PC-3 (cell line): ENCODE data around the gene PPM1F. TPM values are rescaled to one million over a fixed set of nuclear protein-coding genes. Genes with fewer than 3 reads are reported as not detected.

ENCODE experiments used
- ATAC-seq: fragments of 200-7000 bp; cut with Tn5 transposase; 2 replicates; pipeline ENCODE4 v1.9.1; 2020; ENCODE audit warnings: mild to moderate bottlenecking, moderate library complexity
- BruUV-seq: library from RNA; stranded (reverse); fragments of 400-500 nt; replicated peaks from 2 replicates; lab custom pipeline; 2021; lab: Mats Ljungman, UMichigan
- CTCF ChIA-PET: fragments of 300-600 bp; sonication (Branson Sonifier 250); formaldehyde crosslinking; loops from one replicate; lab custom pipeline; 2022; ENCODE audit warnings: antibody characterized with exemption; lab: Charles Lee
- POLR2A ChIA-PET: fragments of 300-600 bp; sonication (Branson Sonifier 250); formaldehyde crosslinking; loops from one replicate; lab custom pipeline; 2022; ENCODE audit warnings: antibody characterized with exemption; ENCODE audit not compliant: unreplicated experiment; lab: Charles Lee
- DNase-seq: peaks from one replicate; pipeline ENCODE4 v3.0.0-alpha.2; 2015
- H2AFZ ChIP-seq: fragments of 300-600 bp; sonication (generic); 2 replicates; pipeline ENCODE4 v1.6.0; 2016; ENCODE audit warnings: antibody characterized with exemption, low read length
- H3F3A ChIP-seq: fragments of 300-600 bp; sonication (generic); one replicate; pipeline ENCODE4 v1.6.0; 2017; ENCODE audit warnings: antibody characterized with exemption, low read length, control low read depth, mild to moderate bottlenecking; ENCODE audit not compliant: unreplicated experiment
- H3K27ac ChIP-seq: fragments of 300-600 bp; sonication (generic); 2 replicates; pipeline ENCODE4 v1.5.1; 2016; ENCODE audit warnings: mild to moderate bottlenecking, low read length
- H3K27me3 ChIP-seq: fragments of 300-600 bp; sonication (generic); 2 replicates; pipeline ENCODE4 v1.6.1; 2016; ENCODE audit warnings: low read length, mixed read lengths
- H3K36me3 ChIP-seq: fragments of 300-600 bp; sonication (generic); 2 replicates; pipeline ENCODE4 v1.6.1; 2016; ENCODE audit warnings: low read depth, mixed run types, low read length, mixed read lengths
- H3K4me1 ChIP-seq: fragments of 300-600 bp; sonication (generic); 2 replicates; pipeline ENCODE4 v1.5.1; 2016; ENCODE audit warnings: low read length; ENCODE audit not compliant: insufficient read depth
- H3K4me2 ChIP-seq: fragments of 300-600 bp; sonication (generic); 2 replicates; pipeline ENCODE4 v1.6.0; 2016; ENCODE audit warnings: low read length
- H3K4me3 ChIP-seq: fragments of 300-600 bp; sonication (generic); 2 replicates; pipeline ENCODE4 v1.5.1; 2016; ENCODE audit warnings: mild to moderate bottlenecking, low read length, mixed read lengths
- H3K79me2 ChIP-seq: fragments of 300-600 bp; sonication (generic); 2 replicates; pipeline ENCODE4 v1.6.1; 2017; ENCODE audit warnings: low read length, mixed read lengths
- H3K9ac ChIP-seq: fragments of 300-600 bp; sonication (generic); 2 replicates; pipeline ENCODE4 v1.6.0; 2016; ENCODE audit warnings: mild to moderate bottlenecking, low read length
- H3K9me2 ChIP-seq: fragments of 300-600 bp; sonication (generic); replicated peaks from 2 replicates; pipeline ENCODE4 v1.6.1; 2016; ENCODE audit warnings: mixed run types, low read length, mixed read lengths
- H3K9me3 ChIP-seq: fragments of 300-600 bp; sonication (generic); 2 replicates; pipeline ENCODE4 v1.6.1; 2016; ENCODE audit warnings: low read length, mixed read lengths
- H4K20me1 ChIP-seq: fragments of 300-600 bp; sonication (generic); 2 replicates; pipeline ENCODE4 v1.6.1; 2016; ENCODE audit warnings: low read length, mixed read lengths
- EZH2 ChIP-seq: fragments of 300-600 bp; sonication (generic); IDR thresholded peaks from one replicate; pipeline ENCODE4 v1.6.1; 2017; ENCODE audit warnings: antibody characterized with exemption, mild to moderate bottlenecking, low read length; ENCODE audit not compliant: unreplicated experiment
- EZH2phosphoT487 ChIP-seq: fragments of 300-600 bp; sonication (generic); IDR thresholded peaks from 2 replicates; pipeline ENCODE4 v1.6.1; 2018; ENCODE audit warnings: mild to moderate bottlenecking, antibody characterized with exemption, low read length, borderline replicate concordance
- intact Hi-C: fragments of 100-400 bp; cut with micrococcal nuclease; formaldehyde crosslinking; loops from 2 replicates; pipeline ENCODE4 v1.9.0; 2023
- total RNA-seq: library from RNA; depleted of rRNA; stranded (reverse); fragments of >200 nt; gene quantifications from 2 replicates; pipeline ENCODE4 v1.2.3, GENCODE V29; 2014
- TF ChIP-seq, protein P1 (sequence below): fragments of 300-600 bp; sonication (generic); conservative IDR thresholded peaks from 2 replicates; pipeline ENCODE4 v1.5.1; 2017; ENCODE audit warnings: antibody characterized with exemption, low read depth, mild to moderate bottlenecking, low read length

The PPM1F gene
- total RNA-seq, 1 experiment from 2014 or later: 40.4 TPM

DNA sequence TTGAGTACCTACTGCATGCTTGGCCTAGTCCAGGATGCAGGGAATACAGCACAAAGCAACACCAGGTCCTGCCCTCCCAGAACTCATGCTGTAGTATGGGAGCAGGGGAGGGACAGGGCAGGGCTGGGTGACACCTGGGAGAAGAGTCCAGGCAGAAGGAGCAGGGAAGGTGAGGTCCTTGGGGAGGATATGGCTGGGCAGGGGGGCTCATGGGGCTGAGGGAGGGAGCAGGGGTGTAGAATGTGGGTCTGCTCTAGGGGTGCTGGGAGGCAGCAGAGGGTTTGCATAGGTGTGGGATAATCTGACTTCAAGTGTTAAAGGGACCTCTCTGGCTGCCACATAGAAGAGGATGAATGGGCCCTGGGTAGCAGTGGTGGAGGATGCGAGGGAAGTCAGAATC, 25.2 kb upstream of the PPM1F start:
- TF ChIP-seq EZH2phosphoT487: no peak
- TF ChIP-seq EZH2: no peak
- POLR2A ChIA-PET: no interaction called here
- BruUV-seq: no TSS peak

DNA sequence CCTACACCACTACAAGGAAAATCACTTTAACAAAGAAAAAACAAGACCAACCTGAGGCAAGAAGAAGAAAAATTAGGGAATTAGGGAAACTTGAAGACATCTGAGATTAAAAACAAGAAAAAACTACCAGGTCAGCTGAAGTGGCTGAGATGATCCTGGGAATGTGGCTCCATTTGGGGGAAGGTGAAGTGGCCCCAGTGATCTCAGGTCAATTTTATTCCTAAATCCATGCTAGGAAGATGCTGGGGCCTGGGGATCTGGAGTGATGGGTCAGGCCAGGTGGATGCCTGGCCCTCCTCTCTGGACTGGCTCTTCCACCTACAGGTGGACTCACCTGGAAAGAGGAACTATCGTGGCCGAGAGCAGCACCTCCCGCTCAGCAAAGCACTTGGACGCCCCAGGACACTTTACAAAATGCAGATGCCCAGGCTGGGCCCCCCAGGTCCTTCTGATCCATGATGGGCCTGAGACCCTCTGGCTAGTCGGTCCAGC, 23.3 kb upstream of the PPM1F start:
- no peaks in the 10 kb centered on the region for H3F3A ChIP-seq
- no peaks in the 10 kb centered on the region for H3K27me3 ChIP-seq
- intact Hi-C loops: no loop called here
- TF ChIP-seq EZH2 (no peak), EZH2phosphoT487 (no peak)
- TF ChIP-seq, protein P1, sequence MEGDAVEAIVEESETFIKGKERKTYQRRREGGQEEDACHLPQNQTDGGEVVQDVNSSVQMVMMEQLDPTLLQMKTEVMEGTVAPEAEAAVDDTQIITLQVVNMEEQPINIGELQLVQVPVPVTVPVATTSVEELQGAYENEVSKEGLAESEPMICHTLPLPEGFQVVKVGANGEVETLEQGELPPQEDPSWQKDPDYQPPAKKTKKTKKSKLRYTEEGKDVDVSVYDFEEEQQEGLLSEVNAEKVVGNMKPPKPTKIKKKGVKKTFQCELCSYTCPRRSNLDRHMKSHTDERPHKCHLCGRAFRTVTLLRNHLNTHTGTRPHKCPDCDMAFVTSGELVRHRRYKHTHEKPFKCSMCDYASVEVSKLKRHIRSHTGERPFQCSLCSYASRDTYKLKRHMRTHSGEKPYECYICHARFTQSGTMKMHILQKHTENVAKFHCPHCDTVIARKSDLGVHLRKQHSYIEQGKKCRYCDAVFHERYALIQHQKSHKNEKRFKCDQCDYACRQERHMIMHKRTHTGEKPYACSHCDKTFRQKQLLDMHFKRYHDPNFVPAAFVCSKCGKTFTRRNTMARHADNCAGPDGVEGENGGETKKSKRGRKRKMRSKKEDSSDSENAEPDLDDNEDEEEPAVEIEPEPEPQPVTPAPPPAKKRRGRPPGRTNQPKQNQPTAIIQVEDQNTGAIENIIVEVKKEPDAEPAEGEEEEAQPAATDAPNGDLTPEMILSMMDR: no peak
- H2AFZ ChIP-seq: no peak overlapping the region
- H3K4me2 ChIP-seq: no peak overlapping the region
- ATAC-seq (no peak), DNase-seq (no peak)
- CTCF ChIA-PET: no interaction called here
- H3K9me2 ChIP-seq: no peaks in the 10 kb centered on the region
- H3K9ac ChIP-seq: no peak overlapping the region
- no peak overlapping the region for H3K4me3 ChIP-seq
- H3K36me3 ChIP-seq: peaks cover 18% of the 10 kb centered on the region
- no peaks in the 10 kb centered on the region for H3K9me3 ChIP-seq
- H3K27ac ChIP-seq: no peak overlapping the region
- no peaks in the 10 kb centered on the region for H3K4me1 ChIP-seq
- peaks cover 12% of the 10 kb centered on the region for H3K79me2 ChIP-seq
- no TSS peak for BruUV-seq
- POLR2A ChIA-PET: no interaction called here
- H4K20me1 ChIP-seq: no peaks in the 10 kb centered on the region

More for the DNA sequence above, 25.2 kb upstream of the PPM1F start:
- DNase-seq (no peak), ATAC-seq (no peak)
- peaks cover 5% of the 10 kb centered on the region; the same call in 1 of the 2 replicates for H3K36me3 ChIP-seq
- H4K20me1 ChIP-seq: no peaks in the 10 kb centered on the region
- H2AFZ ChIP-seq: no peak overlapping the region
- CTCF ChIA-PET: no interaction called here
- H3K9me3 ChIP-seq: no peaks in the 10 kb centered on the region
- H3K27ac ChIP-seq: no peak overlapping the region
- no peaks in the 10 kb centered on the region for H3K9me2 ChIP-seq
- no peaks in the 10 kb centered on the region for H3F3A ChIP-seq
- intact Hi-C loops: no loop called here
- no peak overlapping the region for H3K4me2 ChIP-seq
- no peak overlapping the region for H3K4me3 ChIP-seq
- H3K27me3 ChIP-seq: no peaks in the 10 kb centered on the region
- no peak overlapping the region for H3K9ac ChIP-seq
- H3K4me1 ChIP-seq: no peaks in the 10 kb centered on the region
- peaks cover 29% of the 10 kb centered on the region for H3K79me2 ChIP-seq

DNA sequence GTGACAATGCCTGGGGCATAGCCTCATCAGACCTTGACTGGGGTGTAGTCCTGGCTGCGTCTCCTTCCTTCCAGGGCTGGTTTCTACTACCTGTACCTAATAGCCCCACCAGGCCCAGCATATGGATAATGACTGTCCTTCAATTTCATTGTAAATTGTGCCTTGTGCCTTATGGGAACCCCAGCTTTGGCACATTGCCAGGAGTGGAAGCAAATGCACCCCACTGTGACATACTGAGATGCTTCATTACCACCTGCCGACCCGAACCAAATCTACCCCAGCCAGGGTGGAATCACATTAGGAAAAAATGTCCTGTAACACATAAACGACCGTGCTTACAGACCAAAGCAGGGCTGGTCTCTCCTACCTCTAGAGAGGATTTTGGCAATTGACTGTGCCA, 22.6 kb upstream of the PPM1F start:
- ChIA-PET CTCF (no interaction called here), POLR2A (no interaction called here)
- Histone ChIP-seq H3K9ac (no peak overlapping the region), H3K27ac (no peak overlapping the region), H2AFZ (no peak overlapping the region), H3F3A (no peaks in the 10 kb centered on the region), H3K4me2 (no peak overlapping the region), H3K9me3 (no peaks in the 10 kb centered on the region), H3K4me1 (no peaks in the 10 kb centered on the region), H3K4me3 (no peak overlapping the region), H3K27me3 (no peaks in the 10 kb centered on the region), H3K9me2 (no peaks in the 10 kb centered on the region), H3K36me3 (peaks cover 18% of the 10 kb centered on the region), H4K20me1 (no peaks in the 10 kb centered on the region), H3K79me2 (peaks cover 6% of the 10 kb centered on the region; the same call in 1 of the 2 replicates)
- no TSS peak for BruUV-seq
- TF ChIP-seq, protein P1: no peak
- DNase-seq (no peak), ATAC-seq (no peak)
- intact Hi-C loops: no loop called here
